ENCODE results near the gene FLYWCH1.

FLYWCH1 gene

GRCh38 chr16:2911638-2912329, at the start of gene FLYWCH1:
TSS of gene FLYWCH1 (plus strand) at chr16:2911931. CDS start at chr16:2929686, 17,755 bp downstream.
- peak; percentile 98 to 99 for DNase-seq (ENCODE audit: low read depth in 2 of 2)
- peak within 1 kb of the TSS; percentile 72 to 90 for H3K4me3 ChIP-seq (replicated peaks in 1 of 2; ENCODE audit: low read depth in 2 of 2, low read length in 2 of 2)
- no peak for TF ChIP-seq CTCF (IDR thresholded peaks at IDR 0.05; ENCODE audit: low read depth, low read length)

- DNase-seq (ENCODE audit: low read depth in 2 of 2) = no peak
- no peak for TF ChIP-seq CTCF (IDR thresholded peaks at IDR 0.05; ENCODE audit: low read depth, low read length)
- H3K4me3 ChIP-seq (replicated peaks in 1 of 2; ENCODE audit: low read depth in 2 of 2, low read length in 2 of 2) = no peak overlapping the region
These were observed 46.1 kb upstream of the FLYWCH1 start for GRCh38 chr16:2865651-2866050.

- no peak for TF ChIP-seq CTCF (IDR thresholded peaks at IDR 0.05; ENCODE audit: low read depth, low read length)
- DNase-seq (ENCODE audit: low read depth in 2 of 2) = no peak
- no peak overlapping the region for H3K4me3 ChIP-seq (replicated peaks in 1 of 2; ENCODE audit: low read depth in 2 of 2, low read length in 2 of 2)
These were observed 45.3 kb upstream of the FLYWCH1 start for GRCh38 chr16:2866431-2866830.

GRCh38 chr16:2867661-2867986, 44.1 kb upstream of the FLYWCH1 start:
- no peak for TF ChIP-seq CTCF (IDR thresholded peaks at IDR 0.05; ENCODE audit: low read depth, low read length)
- DNase-seq (ENCODE audit: low read depth in 2 of 2) = no peak
- peak overlapping the region; percentile 61 to 68 for H3K4me3 ChIP-seq (replicated peaks in 1 of 2; ENCODE audit: low read depth in 2 of 2, low read length in 2 of 2)

GRCh38 chr16:2867987-2868789, 43.5 kb upstream of the FLYWCH1 start:
- peak; percentile 95 to 97 for DNase-seq (ENCODE audit: low read depth in 2 of 2)
- peak overlapping the region; percentile 61 to 68 for H3K4me3 ChIP-seq (replicated peaks in 1 of 2; ENCODE audit: low read depth in 2 of 2, low read length in 2 of 2)
- peak; percentile 95 for TF ChIP-seq CTCF (IDR thresholded peaks at IDR 0.05; ENCODE audit: low read depth, low read length)

- no peak for DNase-seq (ENCODE audit: low read depth in 2 of 2)
- H3K4me3 ChIP-seq (replicated peaks in 1 of 2; ENCODE audit: low read depth in 2 of 2, low read length in 2 of 2) = no peak overlapping the region
- TF ChIP-seq CTCF (IDR thresholded peaks at IDR 0.05; ENCODE audit: low read depth, low read length) = no peak
These were observed 39.8 kb upstream of the FLYWCH1 start for GRCh38 chr16:2871926-2872325.
